PFSK-1 (cell line): ENCODE results near the gene LPAR4.

ENCODE experiments used
- FOXP2 ChIP-seq: optimal IDR thresholded peaks from 2 replicates; pipeline ENCODE3; 2011; ENCODE audit warnings: borderline replicate concordance, control low read depth, inconsistent platforms; ENCODE audit not compliant: insufficient read depth; ENCODE audit errors: extremely low read length, extremely low read depth
- POLR2AphosphoS5 ChIP-seq: IDR thresholded peaks from 2 replicates; pipeline ENCODE4 v1.6.1; 2012; ENCODE audit warnings: low read depth, mild to moderate bottlenecking, control low read depth, low read length, moderate library complexity
- REST ChIP-seq, 2 experiments: IDR thresholded peaks; 2 replicates each; pipeline versions ENCODE4 v1.6.1 to v1.8.0; 2011 to 2012; ENCODE audit warnings: low read depth in 2 of 2, low read length in 2 of 2, control low read depth in 1 of 2, inconsistent platforms in 1 of 2, mild to moderate bottlenecking in 1 of 2, moderate library complexity in 1 of 2; ENCODE audit not compliant: insufficient read depth in 1 of 2
- SIN3A ChIP-seq: IDR thresholded peaks from 2 replicates; pipeline ENCODE4 v1.6.1; 2012; ENCODE audit warnings: mild to moderate bottlenecking, low read length, moderate library complexity, borderline replicate concordance; ENCODE audit not compliant: insufficient read depth
- TAF1 ChIP-seq: IDR thresholded peaks from 2 replicates; pipeline ENCODE4 v1.6.1; 2012; ENCODE audit warnings: low read length, control low read depth, borderline replicate concordance; ENCODE audit not compliant: insufficient read depth

Gene LPAR4

GRCh38 chrX:78796916-78797315, 49.4 kb downstream of the LPAR4 start:
- TF ChIP-seq SIN3A, result no peak
- TF ChIP-seq FOXP2, result no peak
- TF ChIP-seq REST (IDR thresholded peaks at IDR 0.05; ENCODE audit: insufficient read depth in 1 of 2, low read depth in 2 of 2, low read length in 2 of 2), result no peak
- TF ChIP-seq TAF1, result no peak
- TF ChIP-seq POLR2AphosphoS5, result no peak

- no peak for TF ChIP-seq POLR2AphosphoS5
- TF ChIP-seq REST (IDR thresholded peaks at IDR 0.05; ENCODE audit: insufficient read depth in 1 of 2, low read depth in 2 of 2, low read length in 2 of 2), result no peak
- no peak for TF ChIP-seq TAF1
- no peak for TF ChIP-seq SIN3A
- TF ChIP-seq FOXP2, result no peak
Measured at GRCh38 chrX:78800114-78800513, 52.6 kb downstream of the LPAR4 start.

- TF ChIP-seq TAF1, result no peak
- TF ChIP-seq SIN3A, result no peak
- TF ChIP-seq FOXP2, result no peak
- no peak for TF ChIP-seq REST (IDR thresholded peaks at IDR 0.05; ENCODE audit: insufficient read depth in 1 of 2, low read depth in 2 of 2, low read length in 2 of 2)
- no peak for TF ChIP-seq POLR2AphosphoS5
Measured at GRCh38 chrX:78800694-78801093, 53.2 kb downstream of the LPAR4 start.

- TF ChIP-seq POLR2AphosphoS5, result no peak
- no peak for TF ChIP-seq REST (IDR thresholded peaks at IDR 0.05; ENCODE audit: insufficient read depth in 1 of 2, low read depth in 2 of 2, low read length in 2 of 2)
- TF ChIP-seq SIN3A, result no peak
- no peak for TF ChIP-seq TAF1
- no peak for TF ChIP-seq FOXP2
Measured at GRCh38 chrX:78801522-78801921, 54.0 kb downstream of the LPAR4 start.
